Endothelial cell of umbilical vein (primary cell): ENCODE results near the gene LRP1B. TPM values are rescaled to one million over a fixed set of nuclear protein-coding genes. Genes with fewer than 3 reads are reported as not detected.

Experiments used
- BruUV-seq: library from RNA; stranded (reverse); fragments of 400-500 nt; replicated peaks from 2 replicates; lab custom pipeline; 2021; lab: Mats Ljungman, UMichigan
- CTCF ChIA-PET: fragments of 300-600, 350-600 bp; sonication (Branson Sonifier 250); formaldehyde crosslinking; loops from one replicate; lab custom pipeline; 2021; ENCODE audit warnings: antibody characterized with exemption, inconsistent platforms; lab: Charles Lee
- POLR2A ChIA-PET: fragments of 300-600, 350-600 bp; sonication (Branson Sonifier 250); formaldehyde crosslinking; loops from one replicate; lab custom pipeline; 2021; ENCODE audit warnings: antibody characterized with exemption, inconsistent platforms; lab: Charles Lee
- DNase-seq: peaks from one replicate; pipeline ENCODE4 v3.0.0-alpha.2; 2011; ENCODE audit warnings: low read depth, low spot score
- FAIRE-seq: peaks from 2 replicates; lab custom pipeline; 2011; peaks lifted over from hg19 to GRCh38; lab: Jason Lieb, UNC
- H2AFZ ChIP-seq: 2 replicates; pipeline ENCODE4 v1.6.0; 2012; ENCODE audit warnings: low read depth, low read length, control low read depth, inconsistent platforms
- H3K27ac ChIP-seq: 2 replicates; pipeline ENCODE4 v1.5.1; 2011; ENCODE audit warnings: low read depth, mild to moderate bottlenecking, control low read depth, low read length, moderate library complexity; ENCODE audit not compliant: insufficient read depth
- H3K27me3 ChIP-seq, 2 experiments: 2 replicates each; pipeline versions ENCODE4 v1.6.0 to v1.6.1; 2011; ENCODE audit warnings: low read length in 2 of 2, mixed read lengths in 1 of 2; ENCODE audit not compliant: control insufficient read depth in 2 of 2, insufficient read depth in 2 of 2
- H3K36me3 ChIP-seq, 2 experiments: 2 replicates in 1 of 2; 3 replicates in 1 of 2; pipeline ENCODE4 v1.5.1; 2011; ENCODE audit warnings: low read length in 2 of 2, mild to moderate bottlenecking in 1 of 2, moderate library complexity in 1 of 2; ENCODE audit not compliant: control insufficient read depth in 2 of 2, insufficient read depth in 2 of 2; ENCODE audit errors: extremely low read depth in 1 of 2
- H3K4me1 ChIP-seq: 3 replicates; pipeline ENCODE4 v1.5.1; 2011; ENCODE audit warnings: mild to moderate bottlenecking, low read length; ENCODE audit not compliant: control insufficient read depth, insufficient read depth; ENCODE audit errors: extremely low read depth
- H3K4me2 ChIP-seq: 2 replicates; pipeline ENCODE4 v1.6.1; 2011; ENCODE audit warnings: low read length, control low read depth, mixed read lengths; ENCODE audit not compliant: insufficient read depth
- H3K4me3 ChIP-seq, 3 experiments: fragments of 200-600 bp in 1 of 3; sonication (generic), shearing (Covaris generic) in 1 of 3; replicated peaks in 1 of 3; 2 replicates each; pipeline ENCODE4 v1.5.1; 2011 to 2016; ENCODE audit warnings: control low read depth in 3 of 3, low read length in 3 of 3, mild to moderate bottlenecking in 2 of 3, inconsistent platforms in 1 of 3, low read depth in 1 of 3, moderate library complexity in 1 of 3; ENCODE audit not compliant: insufficient read depth in 1 of 3
- H3K79me2 ChIP-seq: 2 replicates; pipeline ENCODE4 v1.6.0; 2012; ENCODE audit warnings: low read length, inconsistent platforms; ENCODE audit not compliant: control insufficient read depth, insufficient read depth
- H3K9ac ChIP-seq: replicated peaks from 2 replicates; pipeline ENCODE3; 2011; ENCODE audit warnings: low read length, control low read depth; ENCODE audit not compliant: insufficient read depth; ENCODE audit errors: extremely low read depth
- H3K9me1 ChIP-seq: replicated peaks from 3 replicates; pipeline ENCODE4 v1.6.0; 2011; ENCODE audit warnings: mild to moderate bottlenecking, low read length; ENCODE audit not compliant: control insufficient read depth, insufficient read depth; ENCODE audit errors: extremely low read depth
- H3K9me3 ChIP-seq: replicated peaks from 2 replicates; pipeline ENCODE4 v1.5.1; 2012; ENCODE audit warnings: low read length, inconsistent platforms; ENCODE audit not compliant: control insufficient read depth, insufficient read depth
- H4K20me1 ChIP-seq: replicated peaks from 2 replicates; pipeline ENCODE3; 2011; ENCODE audit warnings: mild to moderate bottlenecking, low read length; ENCODE audit not compliant: control insufficient read depth, insufficient read depth; ENCODE audit errors: extremely low read depth
- EZH2 ChIP-seq: IDR thresholded peaks from 2 replicates; pipeline ENCODE4 v1.6.1; 2012; ENCODE audit warnings: borderline replicate concordance, low read depth, mild to moderate bottlenecking, moderate library complexity, low read length, inconsistent platforms; ENCODE audit not compliant: severe bottlenecking
- FOS ChIP-seq: IDR thresholded peaks from 2 replicates; pipeline ENCODE4 v1.6.1; 2011; ENCODE audit warnings: mild to moderate bottlenecking, low read length, moderate library complexity, borderline replicate concordance; ENCODE audit not compliant: insufficient read depth
- GATA2 ChIP-seq: IDR thresholded peaks from 2 replicates; pipeline ENCODE4 v1.7.0; 2011; ENCODE audit warnings: low read depth, mild to moderate bottlenecking, moderate library complexity, mixed read lengths, low read length; ENCODE audit not compliant: insufficient read length, insufficient read depth
- JUN ChIP-seq: IDR thresholded peaks from 2 replicates; pipeline ENCODE4 v1.6.1; 2011; ENCODE audit warnings: borderline replicate concordance, low read depth; ENCODE audit not compliant: insufficient read length, insufficient read depth
- MYC ChIP-seq: IDR thresholded peaks from one replicate; pipeline ENCODE4 v1.6.1; 2011; ENCODE audit warnings: mild to moderate bottlenecking, low read depth, low read length
- POLR2A ChIP-seq: IDR thresholded peaks from 2 replicates; pipeline ENCODE4 v1.6.1; 2012; ENCODE audit warnings: low read depth, mild to moderate bottlenecking, control low read depth, low read length
- POLR2AphosphoS5 ChIP-seq: IDR thresholded peaks from 2 replicates; pipeline ENCODE4 v1.6.1; 2012; ENCODE audit warnings: low read depth, mild to moderate bottlenecking, control low read depth, low read length, moderate library complexity; ENCODE audit not compliant: insufficient read depth
- dilution Hi-C: fragments of 300-500 bp; cut with MboI; formaldehyde crosslinking; loops from one replicate; pipeline ENCODE4 v1.15.0; 2019; ENCODE audit warnings: low sequenced_read_pairs; ENCODE audit not compliant: extremely low pct_ligation_motif_present
- intact Hi-C: fragments of 100-400 bp; cut with micrococcal nuclease; formaldehyde crosslinking; loops from one replicate; pipeline ENCODE4 v1.10.0; 2022
- polyA plus RNA-seq, 4 experiments: library from polyadenylated mRNA; depleted of rRNA in 3 of 4; stranded (reverse) in 3 of 4; unstranded in 1 of 4; fragments of >200 nt; gene quantifications; 2 replicates each; pipeline versions ENCODE4 v1.2.1 to v1.2.3, GENCODE V29; 2011 to 2012; ENCODE audit warnings: missing spikeins in 1 of 4
- total RNA-seq: library from RNA; stranded (reverse); gene quantifications from 2 replicates; pipeline ENCODE4 v1.2.3, GENCODE V29; 2021
- TF ChIP-seq, protein P1 (sequence below), 2 donors: IDR thresholded peaks; 1 replicate in 1 of 2; 2 replicates in 1 of 2; pipeline ENCODE4 v1.5.1; 2011; ENCODE audit warnings: low read length in 2 of 2, mild to moderate bottlenecking in 2 of 2, moderate library complexity in 2 of 2, control low read depth in 1 of 2, inconsistent platforms in 1 of 2, low read depth in 1 of 2; ENCODE audit not compliant: insufficient read depth in 1 of 2; ENCODE audit errors: extremely low read depth in 1 of 2
- TF ChIP-seq, protein P2 (sequence below): IDR thresholded peaks from 2 replicates; pipeline ENCODE4 v1.6.1; 2011; ENCODE audit not compliant: insufficient read depth, insufficient read length

LRP1B gene
- total and polyA plus RNA-seq, 2 donors (not counting 3 experiments of a cell fraction or from before 2014, with no cell fraction given), result 0.03 to 0.07 TPM

DNA sequence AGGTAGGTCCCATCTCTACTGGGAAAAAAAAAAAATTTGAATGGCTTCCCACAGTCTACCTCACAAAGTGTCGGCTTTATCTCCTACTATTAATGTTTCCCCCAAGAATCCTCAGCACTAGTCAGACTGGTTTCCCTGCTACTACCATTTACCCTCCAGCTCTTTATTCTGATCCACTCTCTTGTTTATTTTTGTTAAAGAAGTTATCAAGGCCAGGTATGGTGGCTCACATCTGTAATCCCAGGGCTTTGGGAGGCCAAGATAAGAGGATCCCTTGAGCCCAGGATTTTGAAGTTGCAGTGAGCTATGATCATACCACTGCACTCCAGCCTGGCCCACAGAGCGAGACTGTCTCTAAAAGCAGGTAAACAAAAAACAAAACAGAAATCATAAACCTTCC, 1275.3 kb downstream of the LRP1B start:
- no peak overlapping the region for H2AFZ ChIP-seq
- H3K27ac ChIP-seq, result no peak overlapping the region
- H3K9ac ChIP-seq, result no peak overlapping the region
- ChIA-PET POLR2A (no interaction called here), CTCF (interaction anchor here (0.6 to 4.7 kb wide), 3 partner anchors 9 to 269 kb away, joined by 3 to 43 read pairs (median 5); no protein-coding TSS in a partner anchor)
- TF ChIP-seq FOS, result no peak
- TF ChIP-seq POLR2A, result no peak
- no peak for TF ChIP-seq EZH2
- TF ChIP-seq, protein P1, sequence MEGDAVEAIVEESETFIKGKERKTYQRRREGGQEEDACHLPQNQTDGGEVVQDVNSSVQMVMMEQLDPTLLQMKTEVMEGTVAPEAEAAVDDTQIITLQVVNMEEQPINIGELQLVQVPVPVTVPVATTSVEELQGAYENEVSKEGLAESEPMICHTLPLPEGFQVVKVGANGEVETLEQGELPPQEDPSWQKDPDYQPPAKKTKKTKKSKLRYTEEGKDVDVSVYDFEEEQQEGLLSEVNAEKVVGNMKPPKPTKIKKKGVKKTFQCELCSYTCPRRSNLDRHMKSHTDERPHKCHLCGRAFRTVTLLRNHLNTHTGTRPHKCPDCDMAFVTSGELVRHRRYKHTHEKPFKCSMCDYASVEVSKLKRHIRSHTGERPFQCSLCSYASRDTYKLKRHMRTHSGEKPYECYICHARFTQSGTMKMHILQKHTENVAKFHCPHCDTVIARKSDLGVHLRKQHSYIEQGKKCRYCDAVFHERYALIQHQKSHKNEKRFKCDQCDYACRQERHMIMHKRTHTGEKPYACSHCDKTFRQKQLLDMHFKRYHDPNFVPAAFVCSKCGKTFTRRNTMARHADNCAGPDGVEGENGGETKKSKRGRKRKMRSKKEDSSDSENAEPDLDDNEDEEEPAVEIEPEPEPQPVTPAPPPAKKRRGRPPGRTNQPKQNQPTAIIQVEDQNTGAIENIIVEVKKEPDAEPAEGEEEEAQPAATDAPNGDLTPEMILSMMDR (IDR thresholded peaks at IDR 0.05; ENCODE audit: extremely low read depth in 1 of 2, insufficient read depth in 1 of 2, low read depth in 1 of 2, low read length in 2 of 2), result no peak
- TF ChIP-seq JUN, result no peak
- no peak for TF ChIP-seq GATA2
- TF ChIP-seq MYC, result no peak
- no peak for TF ChIP-seq POLR2AphosphoS5
- TF ChIP-seq, protein P2, sequence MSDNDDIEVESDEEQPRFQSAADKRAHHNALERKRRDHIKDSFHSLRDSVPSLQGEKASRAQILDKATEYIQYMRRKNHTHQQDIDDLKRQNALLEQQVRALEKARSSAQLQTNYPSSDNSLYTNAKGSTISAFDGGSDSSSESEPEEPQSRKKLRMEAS, result no peak
- intact Hi-C loops (no loop called here), dilution Hi-C loops (no loop called here)
- H4K20me1 ChIP-seq, result no peaks in the 10 kb centered on the region
- no peak overlapping the region for H3K4me2 ChIP-seq
- no peaks in the 10 kb centered on the region for H3K9me3 ChIP-seq
- DNase-seq, result no peak
- no peaks in the 10 kb centered on the region for H3K36me3 ChIP-seq
- peaks cover 2% of the 10 kb centered on the region for H3K4me1 ChIP-seq
- no TSS peak for BruUV-seq
- FAIRE-seq, result no peak
- no peak overlapping the region for H3K4me3 ChIP-seq
- H3K79me2 ChIP-seq, result no peaks in the 10 kb centered on the region
- H3K27me3 ChIP-seq, result no peaks in the 10 kb centered on the region
- no peaks in the 10 kb centered on the region for H3K9me1 ChIP-seq
